Cortex of kidney (tissue), 1 donor: ENCODE results near the gene BUD13.

Experiments
- DNase-seq: peaks from one replicate; lab custom pipeline; 2025; lab: John Stamatoyannopoulos, UW

The BUD13 gene

DNA sequence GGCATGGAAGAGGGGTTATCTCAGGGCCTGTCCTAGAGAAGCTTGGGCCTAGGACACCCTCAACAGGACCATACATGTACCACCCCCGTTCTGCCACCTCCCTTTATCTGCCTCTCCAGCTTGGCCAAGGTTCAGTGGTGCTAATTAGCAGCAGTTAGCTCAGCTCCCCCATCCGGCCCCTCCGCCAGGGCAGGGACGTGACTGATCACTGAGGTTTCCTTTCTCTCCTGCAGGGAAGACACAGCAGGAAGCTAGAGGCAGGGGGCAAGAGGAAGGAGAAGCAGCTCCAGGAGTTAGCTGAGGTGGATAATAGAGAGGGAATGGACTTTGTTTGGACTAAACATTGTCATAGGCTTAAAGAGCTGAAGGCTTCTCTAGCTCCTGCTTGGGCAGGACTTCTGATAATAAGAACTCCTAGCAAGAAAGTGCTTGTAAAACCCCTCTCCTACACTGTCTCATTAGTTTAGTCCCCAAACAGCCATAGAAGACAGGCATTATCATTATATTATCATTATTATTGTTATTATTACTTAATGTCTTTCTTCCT is 53.8 kb downstream of the BUD13 start:
- no peak for DNase-seq

DNA sequence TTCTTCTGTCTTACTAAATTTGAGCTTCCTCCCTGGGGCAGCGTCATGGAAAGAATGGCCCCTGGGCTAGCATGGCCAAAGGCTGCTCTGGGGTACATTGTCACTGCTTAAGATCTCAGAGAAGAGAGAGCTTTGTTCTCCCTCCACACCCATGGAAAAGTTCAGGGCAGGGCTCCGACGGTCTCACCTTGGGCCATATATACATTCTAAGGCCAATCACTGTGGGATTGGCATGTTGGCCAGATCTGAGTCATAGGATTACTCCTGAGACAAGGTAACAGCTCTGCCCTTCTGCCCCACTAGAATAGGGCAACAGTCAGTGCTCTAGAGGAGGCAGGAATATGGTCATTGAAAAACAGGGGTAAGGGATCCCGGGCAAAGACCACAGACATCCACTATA is 56.2 kb downstream of the BUD13 start:
- DNase-seq, result no peak

DNA sequence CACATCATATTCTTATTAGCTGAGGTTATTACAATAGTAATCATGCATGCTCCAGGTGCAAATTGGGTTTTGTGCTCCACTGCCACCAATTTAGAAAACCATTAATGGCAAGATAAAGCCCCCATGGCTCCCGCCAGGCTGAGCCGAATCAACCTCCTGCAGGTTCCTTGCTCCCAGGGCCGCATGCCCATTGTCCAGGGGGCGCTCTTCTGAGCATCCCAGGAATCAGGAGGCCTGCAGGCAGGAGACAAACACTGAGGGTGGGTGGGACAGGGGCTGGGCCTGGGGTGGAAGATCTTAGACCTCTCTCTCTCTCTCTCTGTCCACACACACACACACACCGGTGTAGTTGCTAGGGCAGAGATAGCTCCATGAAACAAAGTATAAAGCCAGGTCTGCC is 57.4 kb downstream of the BUD13 start:
- DNase-seq, result no peak

DNA sequence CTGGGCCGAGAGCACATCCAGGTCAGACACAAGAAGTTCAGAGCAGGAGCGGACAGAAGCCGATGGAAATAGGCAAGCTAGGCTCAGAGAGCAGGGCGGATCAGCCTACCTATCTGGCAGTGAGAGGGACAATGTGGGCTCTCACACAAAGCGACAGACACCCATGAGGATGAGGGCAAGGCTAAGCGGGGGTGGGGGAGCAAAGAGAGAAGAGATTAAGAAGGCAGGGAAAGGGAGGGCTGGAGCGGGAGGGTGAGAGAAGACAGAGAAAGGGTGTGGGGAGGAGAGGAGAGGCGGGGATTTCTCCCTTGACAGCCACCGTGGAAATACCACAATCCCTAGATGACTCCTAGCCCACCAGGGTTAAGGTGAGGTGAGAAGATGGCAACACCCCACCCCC is 57.9 kb downstream of the BUD13 start:
- no peak for DNase-seq

DNA sequence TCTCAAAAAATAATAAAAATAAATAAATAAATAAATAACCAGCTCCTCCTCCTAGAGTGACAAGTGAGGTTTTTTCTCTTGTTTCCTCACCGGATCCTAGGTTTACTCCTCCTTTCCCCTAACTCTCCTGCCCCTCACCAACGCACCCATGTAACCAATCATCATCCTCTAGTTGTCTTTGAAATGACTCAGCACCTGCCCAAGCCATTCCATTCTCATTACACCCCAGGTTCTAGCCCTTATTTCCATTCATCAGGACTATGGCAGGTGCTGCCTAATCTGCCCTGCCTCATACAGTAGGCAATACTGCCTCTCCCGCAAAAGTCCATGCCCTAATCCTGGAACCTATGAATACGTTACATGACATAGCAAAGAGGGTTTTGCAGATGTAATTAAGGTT is 60.4 kb downstream of the BUD13 start:
- no peak for DNase-seq

DNA sequence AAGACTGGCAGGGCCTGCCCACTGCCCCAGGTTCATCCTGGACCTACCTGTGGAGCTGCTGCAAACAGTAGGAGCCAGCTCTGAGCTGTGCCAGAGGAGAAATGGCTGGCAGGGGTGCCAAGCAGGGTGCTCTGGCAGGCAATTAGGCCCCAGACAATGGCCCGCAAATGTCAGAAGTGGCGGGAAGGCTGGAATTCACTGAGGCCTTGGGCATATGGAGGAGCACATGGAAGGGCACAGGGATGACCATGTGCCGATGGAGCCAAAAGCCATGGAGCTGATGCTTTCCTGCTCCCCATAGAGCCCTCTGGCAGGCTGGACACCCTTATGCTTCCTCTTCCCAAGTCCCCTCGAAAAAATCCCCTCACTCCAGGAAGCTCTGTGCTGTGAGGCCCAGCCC is 62.0 kb downstream of the BUD13 start:
- DNase-seq, result no peak

DNA sequence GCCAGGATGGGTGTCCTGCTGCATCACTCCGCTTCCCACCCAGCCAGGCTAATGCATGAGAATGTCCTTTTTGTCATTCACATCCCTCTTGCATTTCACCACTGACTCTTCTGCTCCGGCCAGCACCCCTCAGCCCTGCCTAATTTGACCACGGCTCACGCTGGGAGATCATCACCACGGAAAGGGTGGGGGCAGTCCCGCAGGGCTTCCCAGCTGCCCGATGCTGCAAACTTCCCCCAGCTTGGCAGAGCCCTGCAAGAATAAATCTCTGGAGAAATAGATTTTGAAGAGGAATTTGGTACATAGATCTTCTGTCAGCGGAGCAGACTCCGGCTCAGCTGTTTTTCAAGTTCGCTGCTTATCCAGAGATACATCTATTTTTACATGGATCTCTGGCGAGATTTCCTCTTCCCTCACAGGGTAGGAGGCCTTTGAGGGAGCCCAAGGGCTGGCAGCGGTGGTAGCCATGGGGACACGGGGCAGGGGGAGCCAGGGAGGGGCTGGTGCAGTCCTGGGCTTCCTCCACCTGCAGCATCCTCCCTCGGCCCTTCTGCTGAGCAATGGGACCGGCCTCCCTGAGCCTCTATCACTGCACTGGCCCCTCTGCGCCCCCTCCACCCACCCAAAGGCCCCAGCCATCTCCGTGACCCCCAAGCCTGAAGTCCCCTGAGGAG is 62.6 kb downstream of the BUD13 start:
- no peak for DNase-seq

DNA sequence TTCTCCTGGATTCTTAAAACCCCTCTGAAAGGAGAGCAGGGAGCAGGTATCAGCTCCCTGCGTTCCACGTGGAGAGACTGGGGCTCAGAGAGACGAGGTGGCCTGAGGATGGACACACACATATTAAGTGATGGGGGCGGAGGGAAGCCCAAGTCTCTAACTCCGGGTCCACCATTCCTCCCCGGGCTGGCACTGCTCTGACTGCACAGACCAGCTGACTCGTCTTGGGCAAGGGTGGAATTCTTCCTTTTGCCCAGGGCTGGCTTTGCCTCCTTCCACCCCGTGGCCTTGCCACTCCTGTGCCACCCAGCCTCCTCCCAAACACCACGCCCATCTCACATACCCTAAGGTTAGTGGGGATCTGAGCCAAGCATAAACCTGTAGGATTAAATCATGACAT is 65.0 kb downstream of the BUD13 start:
- DNase-seq, result no peak

DNA sequence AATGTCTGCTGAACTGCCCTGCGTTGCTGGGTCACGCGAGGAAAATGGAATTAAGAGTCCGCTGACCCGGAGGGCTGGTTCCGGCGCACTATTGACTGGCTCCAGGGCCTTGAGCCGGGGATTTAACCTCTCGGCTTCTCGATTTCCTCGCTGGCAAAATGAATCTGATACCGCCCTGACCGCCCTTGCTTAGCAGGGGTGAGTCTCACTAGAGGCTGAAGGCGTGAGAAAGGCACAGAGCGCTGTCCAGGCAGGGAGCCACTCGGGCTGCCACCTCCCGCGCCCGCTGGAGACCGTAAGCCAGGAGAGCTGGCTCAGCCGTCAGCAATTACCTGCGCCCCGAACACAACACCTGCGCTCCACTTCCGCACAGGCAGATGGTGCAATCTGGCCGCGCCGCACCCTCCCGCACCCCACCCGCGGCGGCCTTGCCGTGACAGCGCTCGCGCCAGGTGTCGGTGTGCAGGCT is 65.6 kb downstream of the BUD13 start:
- no peak for DNase-seq

DNA sequence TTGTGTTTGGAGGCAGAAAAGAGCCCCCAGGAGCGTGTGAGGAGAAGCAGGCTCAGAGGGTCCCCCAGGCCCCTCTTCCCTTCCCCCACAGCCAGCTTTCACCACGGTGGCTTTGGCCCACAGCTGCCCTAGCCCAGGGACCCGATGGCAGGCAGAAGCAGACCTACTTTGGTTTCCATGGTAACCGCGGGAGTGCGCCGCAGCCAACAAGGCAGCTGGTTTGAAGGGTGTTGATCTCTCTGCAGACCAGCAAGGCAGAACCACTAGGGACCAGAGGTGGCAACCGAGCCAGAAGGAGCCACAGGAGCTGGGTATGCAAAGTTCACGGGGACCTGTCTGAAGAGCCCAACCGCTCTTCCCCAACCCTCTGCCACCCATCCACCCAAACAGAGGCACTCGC is 69.4 kb downstream of the BUD13 start:
- DNase-seq, result no peak

DNA sequence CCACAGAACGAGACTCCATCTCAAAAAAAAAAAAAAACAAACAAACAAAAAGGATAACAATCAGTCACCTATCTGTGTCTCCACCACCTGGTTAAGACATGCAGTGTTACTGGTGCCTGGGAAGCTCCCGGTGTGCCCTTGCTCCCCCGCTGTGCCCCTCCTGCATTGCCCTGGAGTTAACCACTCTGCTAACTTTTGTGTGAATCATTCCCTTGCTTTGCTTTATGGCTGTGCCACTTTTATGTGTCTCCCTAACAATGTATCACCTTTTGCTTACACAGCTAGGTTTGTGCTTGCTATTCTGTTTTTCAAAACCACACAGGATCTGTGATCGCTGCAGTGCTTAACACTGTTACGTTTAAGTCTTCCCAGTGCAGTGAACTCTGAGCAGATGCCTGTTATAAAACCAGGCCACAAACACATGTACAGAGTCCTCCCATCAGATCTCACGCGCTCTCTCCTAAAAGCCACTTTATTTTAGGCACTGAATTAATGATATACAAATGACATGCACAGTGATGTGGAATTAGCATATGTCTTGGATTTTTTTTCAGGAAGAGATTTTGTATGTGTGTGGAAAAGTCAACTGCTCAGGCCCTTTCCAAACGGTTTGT is 69.9 kb downstream of the BUD13 start:
- no peak for DNase-seq

DNA sequence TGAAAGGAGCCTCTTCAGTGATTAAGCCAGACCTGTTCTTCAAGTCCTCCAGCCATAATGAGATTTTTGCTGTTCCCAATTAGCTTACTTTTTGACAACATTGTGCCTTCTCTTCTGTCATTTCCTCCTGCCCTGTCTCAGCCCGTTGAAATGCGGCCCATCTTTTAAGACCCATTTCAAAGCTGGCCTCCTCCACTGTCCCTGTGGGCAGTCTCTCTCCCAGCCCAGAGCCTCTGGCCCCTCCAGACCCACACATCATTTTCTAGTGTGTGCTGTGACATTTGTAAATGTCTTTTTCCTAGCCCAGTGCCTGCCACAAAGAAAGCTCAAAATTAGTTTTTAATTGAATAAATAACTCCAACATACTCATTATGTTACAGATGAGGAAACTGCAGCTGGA is 70.9 kb downstream of the BUD13 start:
- no peak for DNase-seq

DNA sequence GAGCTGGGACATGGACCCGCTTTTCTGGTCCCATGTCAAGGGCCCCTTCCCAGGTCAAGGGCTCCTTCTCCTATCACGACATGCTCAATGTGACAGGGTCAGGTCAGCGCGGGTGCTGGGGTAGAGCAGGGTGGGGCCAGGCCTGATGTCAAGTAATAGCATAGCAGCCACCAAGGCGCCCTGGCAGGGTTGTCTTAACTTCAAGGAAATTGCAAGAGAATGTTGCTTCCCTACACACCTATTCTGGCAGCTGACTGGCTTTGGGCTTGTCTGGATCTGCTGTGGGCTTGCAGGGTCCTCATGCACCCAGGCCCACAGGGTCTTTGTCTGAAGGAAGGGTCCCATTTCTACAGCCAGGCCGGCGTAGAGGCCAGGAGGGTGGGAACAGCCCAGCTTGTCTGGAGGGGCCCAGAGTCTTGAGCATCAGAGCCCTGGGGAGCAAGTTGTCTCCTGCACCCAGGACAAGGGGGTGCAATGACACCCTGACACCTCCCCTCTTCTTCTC is 71.4 kb downstream of the BUD13 start:
- DNase-seq, result no peak

DNA sequence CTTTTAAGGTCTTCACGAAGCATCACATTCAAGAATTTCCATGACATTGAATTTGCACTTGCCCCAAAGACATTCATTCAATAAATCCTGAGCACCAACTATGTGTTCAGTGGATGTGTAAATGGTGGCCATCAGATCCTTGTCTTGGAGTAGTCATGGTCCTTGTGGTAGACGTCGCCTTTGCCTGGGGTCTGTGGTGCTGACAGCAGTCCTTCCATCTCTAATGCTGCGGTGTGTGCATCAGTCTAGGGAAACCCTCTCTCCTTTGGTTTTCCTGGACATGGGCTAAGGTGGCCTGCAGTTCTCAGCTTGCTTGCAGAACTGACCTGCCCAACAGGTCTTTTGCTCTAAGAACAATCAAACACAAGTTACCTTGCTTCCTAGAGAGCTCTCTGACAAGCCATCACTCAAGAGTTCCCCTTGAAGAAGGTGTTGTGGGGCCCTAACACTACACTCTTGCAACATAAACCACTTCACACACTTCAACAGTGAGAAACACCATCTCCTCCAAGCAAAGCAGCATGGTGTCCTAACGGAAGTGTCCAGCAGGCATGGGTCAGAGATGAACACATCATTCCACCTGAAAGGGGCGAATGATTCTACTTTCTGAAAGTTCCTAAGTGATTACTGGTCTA is 72.1 kb downstream of the BUD13 start:
- DNase-seq, result no peak
